GM12872 (cell line): Measurements from ENCODE around the gene KLF5.

Experiments
- TF ChIP-seq, protein P1 (sequence below): IDR thresholded peaks from 3 replicates; pipeline ENCODE4 v1.5.1; 2011; ENCODE audit warnings: low read depth, mild to moderate bottlenecking, low read length, moderate library complexity; ENCODE audit not compliant: insufficient read depth

Gene KLF5

DNA sequence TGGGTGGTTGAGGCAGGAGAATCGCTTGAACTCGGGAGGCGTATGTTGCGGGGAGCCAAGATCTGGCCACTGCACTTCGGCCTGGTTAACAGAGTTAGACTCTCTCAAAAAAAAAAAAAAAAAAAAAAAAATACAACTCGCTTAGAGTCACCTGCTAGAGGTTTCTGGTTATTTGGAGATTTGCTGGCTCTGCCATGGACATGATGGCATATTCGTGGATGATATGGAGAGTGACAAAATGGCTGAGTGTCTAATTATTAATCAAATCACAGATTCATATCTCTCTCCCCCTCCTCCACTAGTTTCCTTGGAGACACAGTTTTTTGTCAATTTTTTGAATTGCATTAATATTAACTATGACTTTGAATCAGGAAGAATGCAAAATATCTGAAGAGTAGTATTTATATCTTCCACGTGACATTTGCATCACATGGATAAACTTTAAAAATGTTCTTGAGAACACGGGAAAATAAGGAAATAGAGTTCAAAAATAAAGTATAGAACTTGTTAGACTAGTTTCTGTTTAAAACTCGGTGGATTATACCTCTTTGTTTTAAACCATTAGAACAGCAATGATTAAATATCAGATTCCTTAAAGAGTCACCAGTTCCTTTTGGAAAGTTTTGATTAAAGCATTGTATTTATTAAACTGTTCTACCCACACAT is 47.8 kb downstream of the KLF5 start:
- TF ChIP-seq, protein P1, sequence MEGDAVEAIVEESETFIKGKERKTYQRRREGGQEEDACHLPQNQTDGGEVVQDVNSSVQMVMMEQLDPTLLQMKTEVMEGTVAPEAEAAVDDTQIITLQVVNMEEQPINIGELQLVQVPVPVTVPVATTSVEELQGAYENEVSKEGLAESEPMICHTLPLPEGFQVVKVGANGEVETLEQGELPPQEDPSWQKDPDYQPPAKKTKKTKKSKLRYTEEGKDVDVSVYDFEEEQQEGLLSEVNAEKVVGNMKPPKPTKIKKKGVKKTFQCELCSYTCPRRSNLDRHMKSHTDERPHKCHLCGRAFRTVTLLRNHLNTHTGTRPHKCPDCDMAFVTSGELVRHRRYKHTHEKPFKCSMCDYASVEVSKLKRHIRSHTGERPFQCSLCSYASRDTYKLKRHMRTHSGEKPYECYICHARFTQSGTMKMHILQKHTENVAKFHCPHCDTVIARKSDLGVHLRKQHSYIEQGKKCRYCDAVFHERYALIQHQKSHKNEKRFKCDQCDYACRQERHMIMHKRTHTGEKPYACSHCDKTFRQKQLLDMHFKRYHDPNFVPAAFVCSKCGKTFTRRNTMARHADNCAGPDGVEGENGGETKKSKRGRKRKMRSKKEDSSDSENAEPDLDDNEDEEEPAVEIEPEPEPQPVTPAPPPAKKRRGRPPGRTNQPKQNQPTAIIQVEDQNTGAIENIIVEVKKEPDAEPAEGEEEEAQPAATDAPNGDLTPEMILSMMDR, result no peak

GRCh38 chr13:73107481-73107880 is 48.7 kb downstream of the KLF5 start:
- TF ChIP-seq, protein P1, result no peak

- TF ChIP-seq, protein P1, result no peak
These were observed 49.2 kb downstream of the KLF5 start for GRCh38 chr13:73107970-73108369.

GRCh38 chr13:73109288-73109899 is 50.6 kb downstream of the KLF5 start:
- TF ChIP-seq, protein P1, result no peak

DNA sequence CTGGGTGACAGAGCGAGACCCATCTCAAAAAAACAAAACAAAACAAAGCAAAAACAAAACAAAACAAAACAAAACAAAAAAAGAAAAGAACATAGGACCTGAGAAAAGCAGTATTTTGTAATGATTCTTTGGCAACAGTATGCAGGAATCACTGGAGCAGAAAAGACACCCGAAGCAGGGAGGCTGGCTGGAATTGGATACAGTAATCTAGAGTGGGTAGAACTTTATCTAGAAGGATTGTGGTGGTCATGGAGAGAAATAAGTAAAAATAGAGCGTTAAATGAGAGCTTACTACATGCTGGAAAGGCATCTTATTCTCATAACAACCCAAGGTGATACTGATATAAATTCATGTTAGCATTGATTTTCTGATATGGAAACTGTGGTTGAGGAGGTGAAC is 51.2 kb downstream of the KLF5 start:
- TF ChIP-seq, protein P1, result no peak

DNA sequence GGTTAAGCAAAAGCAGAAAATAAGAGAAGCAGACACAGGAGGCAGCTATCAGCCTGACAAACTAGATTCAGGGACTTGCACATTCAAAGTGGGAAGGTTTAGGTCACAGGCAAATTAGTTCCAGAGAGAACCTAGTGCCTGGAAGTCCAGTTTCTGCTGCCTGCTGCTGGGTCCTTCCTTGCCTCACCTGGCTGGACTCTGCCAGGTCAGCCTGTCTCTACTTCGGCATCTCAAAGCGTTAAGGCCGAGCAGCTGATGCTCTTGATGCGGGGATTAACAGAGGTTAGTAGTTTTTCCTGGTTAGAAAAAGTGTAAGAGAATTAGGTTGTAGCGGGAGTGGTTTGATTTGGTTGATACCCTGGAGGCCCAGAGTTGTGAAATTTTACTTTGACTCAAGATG is 52.0 kb downstream of the KLF5 start:
- TF ChIP-seq, protein P1, result no peak

- TF ChIP-seq, protein P1, result no peak
These were observed 52.5 kb downstream of the KLF5 start for GRCh38 chr13:73111331-73111730.
